ENCODE measurements around the gene LCOR. TPM values are rescaled to one million over a fixed set of nuclear protein-coding genes. Genes with fewer than 3 reads are reported as not detected.
"Not testable (repeated sequence)": the region's sequence is repeated elsewhere in the genome, so short reads cannot be mapped to it uniquely, and the experiment has no call there.

The LCOR gene
- total RNA-seq, 1 donor from 2014 or later: 49.1 TPM

- DNase-seq: not testable (repeated sequence)
Observed at GRCh38 chr10:96943161-96943560, 111.1 kb downstream of the LCOR start.

- DNase-seq: no peak
Observed at GRCh38 chr10:96947036-96947435, 114.9 kb downstream of the LCOR start.

GRCh38 chr10:96949039-96949683, 117.1 kb downstream of the LCOR start:
- no peak for DNase-seq

GRCh38 chr10:96951954-96952353, 119.9 kb downstream of the LCOR start:
- DNase-seq: no peak

GRCh38 chr10:96955794-96956193, 123.7 kb downstream of the LCOR start:
- no peak for DNase-seq

GRCh38 chr10:96958071-96958470, 126.0 kb downstream of the LCOR start:
- no peak for DNase-seq

GRCh38 chr10:96959733-96960132, 127.6 kb downstream of the LCOR start:
- no peak for DNase-seq

- DNase-seq: no peak
Observed at GRCh38 chr10:96960872-96961271, 128.8 kb downstream of the LCOR start.

- no peak for DNase-seq
Observed at GRCh38 chr10:96964131-96964530, 132.0 kb downstream of the LCOR start.

GRCh38 chr10:96967847-96968246, 135.7 kb downstream of the LCOR start:
- no peak for DNase-seq

GRCh38 chr10:96968682-96969423, 136.8 kb downstream of the LCOR start:
- DNase-seq: no peak

GRCh38 chr10:96971324-96971723, 139.2 kb downstream of the LCOR start:
- no peak for DNase-seq

- DNase-seq: no peak
Observed at GRCh38 chr10:96972264-96972663, 140.2 kb downstream of the LCOR start.

GRCh38 chr10:96973809-96974747, 142.0 kb downstream of the LCOR start:
- DNase-seq: peak; percentile 19

- no peak for DNase-seq
Observed at GRCh38 chr10:96975136-96975535, 143.0 kb downstream of the LCOR start.

GRCh38 chr10:96978621-96979154, 146.6 kb downstream of the LCOR start:
- no peak for DNase-seq

- DNase-seq: no peak
Observed at GRCh38 chr10:96982149-96982930, 150.2 kb downstream of the LCOR start.

- DNase-seq: peak; percentile 76
Observed at GRCh38 chr10:96984541-96985131, 152.5 kb downstream of the LCOR start.

GRCh38 chr10:96986200-96986856, 154.2 kb downstream of the LCOR start:
- DNase-seq: no peak

GRCh38 chr10:96987141-96987841, 155.2 kb downstream of the LCOR start:
- DNase-seq: no peak
